Upper lobe of right lung (tissue), 1 donor: ENCODE data around the gene GATAD2B. TPM values are rescaled to one million over a fixed set of nuclear protein-coding genes. Genes with fewer than 3 reads are reported as not detected.

Source experiments
- ATAC-seq: fragments of 200-7000 bp; cut with Tn5 transposase; one replicate; pipeline ENCODE4 v1.9.1; 2020; ENCODE audit warnings: mild to moderate bottlenecking, moderate library complexity
- DNase-seq: peaks from one replicate; pipeline ENCODE4 v3.0.0-alpha.2; 2020
- H3K27ac ChIP-seq: fragments of 200-600 bp; one replicate; pipeline ENCODE4 v1.8.0; 2022
- H3K27me3 ChIP-seq: fragments of 200-600 bp; one replicate; pipeline ENCODE4 v1.8.0; 2022; ENCODE audit warnings: mild to moderate bottlenecking
- H3K36me3 ChIP-seq: fragments of 200-600 bp; one replicate; pipeline ENCODE4 v1.8.0; 2022
- H3K4me1 ChIP-seq: fragments of 200-600 bp; one replicate; pipeline ENCODE4 v1.8.0; 2022
- H3K4me3 ChIP-seq: fragments of 200-600 bp; one replicate; pipeline ENCODE4 v1.8.0; 2022; ENCODE audit warnings: mild to moderate bottlenecking
- H3K9me3 ChIP-seq: fragments of 200-600 bp; one replicate; pipeline ENCODE4 v1.8.0; 2022
- CTCF ChIP-seq: fragments of 200-600 bp; IDR thresholded peaks from one replicate; pipeline ENCODE4 v1.8.0; 2022; ENCODE audit warnings: antibody characterized with exemption
- intact Hi-C: fragments of 100-400 bp; cut with DNase I; formaldehyde crosslinking; loops from one replicate; pipeline ENCODE4 v1.11.0; 2022
- total RNA-seq: library from RNA; stranded (reverse); fragmentation: NEBNext Ultra II Directional; extraction: Animal tissue kit (Norgen Biotek cat#: 25700); gene quantifications from one replicate; pipeline ENCODE4 v1.2.1, GENCODE V29; 2021
- donor health status: DM: no; HTN: yes; CAD: no; lungs with severe emphysema.

GATAD2B gene
- total RNA-seq, 1 donor from 2014 or later: 55.1 TPM

- no peak for TF ChIP-seq CTCF
- Histone ChIP-seq H3K27me3 (no peaks in the 10 kb centered on the region), H3K36me3 (no peaks in the 10 kb centered on the region), H3K9me3 (no peaks in the 10 kb centered on the region), H3K27ac (no peak overlapping the region), H3K4me3 (no peak overlapping the region), H3K4me1 (peaks cover 3% of the 10 kb centered on the region)
- peak; percentile 34 for DNase-seq
- intact Hi-C loops: loop anchor here (5.0 kb wide), 1 partner anchor 189 kb away; the partner anchor contains the start of gene RAB13
- no peak for ATAC-seq
Measured at GRCh38 chr1:153798468-153798780, 124.3 kb downstream of the GATAD2B start.

DNA sequence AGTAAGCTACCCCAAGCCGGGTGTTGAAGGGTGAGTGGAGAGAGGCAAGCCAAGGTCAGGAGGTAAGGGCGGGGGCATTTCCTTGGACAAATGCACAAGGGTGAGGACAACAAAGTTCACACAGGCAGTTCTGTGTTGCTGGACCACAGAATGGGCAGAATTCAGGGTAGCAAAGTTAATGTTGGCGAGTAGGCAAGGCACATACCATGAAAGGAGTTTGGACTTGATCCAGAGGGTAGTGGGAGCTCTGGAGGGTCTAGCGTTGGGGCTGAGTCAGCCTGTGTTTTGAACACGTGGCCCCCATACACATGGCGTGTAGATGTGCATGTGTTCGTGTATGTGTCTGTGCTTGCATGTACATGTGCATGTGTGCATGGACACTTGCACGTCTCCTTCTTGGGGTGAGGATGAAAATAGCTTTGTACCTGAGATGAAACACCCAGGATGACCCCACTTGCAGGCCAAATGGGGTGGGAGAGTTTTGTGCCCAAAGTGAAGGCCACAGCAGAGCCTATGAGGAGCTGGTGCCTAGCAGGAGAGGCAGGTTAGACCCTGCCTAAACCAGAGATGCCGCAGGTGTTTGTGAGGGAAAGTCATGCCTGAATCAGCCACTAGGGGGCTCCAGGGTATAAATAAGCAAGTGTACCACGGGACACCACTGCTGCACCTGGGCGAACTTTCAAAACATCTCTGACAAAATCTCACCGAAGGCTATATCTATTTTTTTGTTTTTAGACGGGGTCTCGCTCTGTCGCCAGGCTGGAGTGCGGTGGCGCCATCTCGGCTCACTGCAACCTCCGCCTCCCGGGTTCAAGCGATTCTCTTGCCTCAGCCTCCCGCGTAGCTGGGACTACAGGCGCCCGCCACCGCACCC, 125.7 kb downstream of the GATAD2B start:
- no peaks in the 10 kb centered on the region for H3K4me1 ChIP-seq
- H3K36me3 ChIP-seq: no peaks in the 10 kb centered on the region
- peak; percentile 92 for TF ChIP-seq CTCF
- H3K4me3 ChIP-seq: no peak overlapping the region
- peak; percentile 82 for ATAC-seq
- peak; percentile 76 for DNase-seq
- intact Hi-C loops: loop anchor here (5.0 kb wide), 1 partner anchor 190 kb away; the partner anchor contains the start of gene RAB13
- H3K27me3 ChIP-seq: no peaks in the 10 kb centered on the region
- H3K27ac ChIP-seq: no peak overlapping the region
- H3K9me3 ChIP-seq: no peaks in the 10 kb centered on the region

GRCh38 chr1:153795934-153796785, 126.6 kb downstream of the GATAD2B start:
- ATAC-seq (no peak), DNase-seq (peak; percentile 54)
- no peak overlapping the region for H3K4me3 ChIP-seq
- no peaks in the 10 kb centered on the region for H3K9me3 ChIP-seq
- intact Hi-C loops: loop anchor here (5.0 kb wide), 1 partner anchor 191 kb away; the partner anchor contains the start of gene RAB13
- no peak for TF ChIP-seq CTCF
- H3K27ac ChIP-seq: no peak overlapping the region
- no peaks in the 10 kb centered on the region for H3K27me3 ChIP-seq
- H3K4me1 ChIP-seq: peaks cover 6% of the 10 kb centered on the region
- H3K36me3 ChIP-seq: no peaks in the 10 kb centered on the region

DNA sequence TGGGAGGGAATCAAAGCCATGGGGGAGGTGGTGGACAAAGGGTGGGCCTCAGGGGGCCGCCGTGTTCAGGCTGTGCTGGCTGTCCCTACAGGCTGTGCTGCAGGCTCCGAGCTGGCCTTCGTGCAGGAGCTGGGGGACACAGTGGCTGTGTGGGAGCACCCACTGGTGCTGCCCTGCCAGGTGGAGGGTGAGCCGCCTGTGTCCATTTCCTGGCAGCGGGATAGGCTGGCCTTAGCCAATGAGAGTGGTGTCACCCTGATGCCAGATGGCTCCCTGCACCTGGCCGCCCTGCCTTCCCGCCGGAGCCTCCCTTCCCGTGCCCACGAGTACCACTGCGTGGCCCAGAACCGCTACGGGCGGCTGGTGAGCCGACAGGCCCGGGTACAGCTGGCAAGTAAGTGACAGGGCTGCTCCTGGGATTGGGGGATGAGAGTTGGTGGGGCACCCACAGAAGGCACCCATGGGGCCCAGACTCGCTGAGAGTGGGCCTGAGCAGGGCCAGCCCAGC, 127.4 kb downstream of the GATAD2B start:
- Histone ChIP-seq H3K4me1 (peaks cover 10% of the 10 kb centered on the region), H3K27ac (no peak overlapping the region), H3K36me3 (no peaks in the 10 kb centered on the region), H3K4me3 (no peak overlapping the region), H3K9me3 (no peaks in the 10 kb centered on the region), H3K27me3 (no peaks in the 10 kb centered on the region)
- TF ChIP-seq CTCF: no peak
- intact Hi-C loops: loop anchor here (5.0 kb wide), 1 partner anchor 192 kb away; the partner anchor contains the start of gene RAB13
- peak; percentile 52 for DNase-seq
- no peak for ATAC-seq

DNA sequence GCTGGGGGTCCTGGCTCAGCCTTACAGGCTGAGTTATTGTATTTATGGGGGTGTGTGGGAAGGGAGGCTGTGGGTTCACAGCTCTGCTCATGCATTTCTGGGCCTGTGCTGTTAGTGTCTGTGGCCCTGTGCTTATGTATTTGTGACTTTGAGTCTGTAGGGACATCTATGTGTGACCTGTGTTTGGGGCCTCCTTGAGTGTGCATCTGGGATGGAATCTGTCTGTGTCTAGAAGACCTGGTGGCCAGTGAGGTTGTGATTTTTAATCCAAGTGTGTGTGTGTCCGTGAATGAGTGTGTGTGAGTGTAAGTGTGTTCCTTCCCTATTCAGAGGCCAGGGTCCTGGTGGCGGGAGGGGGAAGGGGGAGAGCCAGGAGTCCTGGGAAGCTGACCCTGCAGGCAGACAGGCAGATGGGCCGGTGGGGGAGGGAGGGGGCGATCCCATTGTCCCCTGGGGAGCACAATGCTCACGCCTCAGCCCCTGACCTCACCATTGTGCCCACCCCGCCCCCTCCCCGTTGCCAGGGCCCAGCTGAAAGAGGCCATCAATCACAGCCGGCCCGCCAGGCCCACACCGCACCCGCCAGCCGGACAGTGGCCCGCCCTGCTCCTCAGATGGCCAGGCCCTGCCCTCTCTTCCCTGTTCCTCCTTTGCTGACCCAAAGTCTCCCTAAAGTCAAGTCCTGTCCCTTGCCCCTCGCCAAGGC, 128.0 kb downstream of the GATAD2B start:
- intact Hi-C loops: loop anchor here (5.0 kb wide), 1 partner anchor 193 kb away; the partner anchor contains the start of gene RAB13
- no peak for TF ChIP-seq CTCF
- H3K27me3 ChIP-seq: no peaks in the 10 kb centered on the region
- no peak overlapping the region for H3K4me3 ChIP-seq
- H3K27ac ChIP-seq: no peak overlapping the region
- no peaks in the 10 kb centered on the region for H3K9me3 ChIP-seq
- H3K36me3 ChIP-seq: no peaks in the 10 kb centered on the region
- DNase-seq (peak; percentile 61), ATAC-seq (no peak)
- H3K4me1 ChIP-seq: peaks cover 15% of the 10 kb centered on the region
